Left lung (tissue), 10 donors: ENCODE measurements around the gene CARD8. TPM values are rescaled to one million over a fixed set of nuclear protein-coding genes. Genes with fewer than 3 reads are reported as not detected.

ENCODE experiments used
- ATAC-seq: fragments of 200-7000 bp; cut with Tn5 transposase; one replicate; pipeline ENCODE4 v1.9.1; 2020; ENCODE audit warnings: moderate library complexity
- DNase-seq, 4 donors: peaks; one replicate each; pipeline ENCODE4 v3.0.0-alpha.2; 2013 to 2020
- H3K27ac ChIP-seq, 2 donors: fragments of 200-600 bp; sonication (generic) in 1 of 2; one replicate each; pipeline versions ENCODE4 v1.5.0 to v1.8.0; 2020 to 2021
- H3K27me3 ChIP-seq, 2 donors: fragments of 200-600 bp; sonication (generic) in 1 of 2; one replicate each; pipeline versions ENCODE4 v1.5.0 to v1.8.0; 2020 to 2021
- H3K36me3 ChIP-seq, 2 donors: fragments of 200-600 bp; sonication (generic) in 1 of 2; one replicate each; pipeline versions ENCODE4 v1.5.0 to v1.8.0; 2020 to 2021
- H3K4me1 ChIP-seq, 2 donors: fragments of 200-600 bp; one replicate each; pipeline ENCODE4 v1.8.0; 2021
- H3K4me3 ChIP-seq, 2 donors: fragments of 200-600 bp; sonication (generic) in 1 of 2; one replicate each; pipeline versions ENCODE4 v1.5.0 to v1.8.0; 2020 to 2021; ENCODE audit warnings: mild to moderate bottlenecking in 1 of 2
- H3K9me3 ChIP-seq, 2 donors: fragments of 200-600 bp; sonication (generic) in 1 of 2; one replicate each; pipeline versions ENCODE4 v1.5.0 to v1.8.0; 2020 to 2021
- intact Hi-C, 2 donors: fragments of 100-400 bp; cut with DNase I; formaldehyde crosslinking; loops; one replicate each; pipeline versions ENCODE4 v1.11.2 to v1.14.2; 2022
- polyA plus RNA-seq, 6 donors: library from polyadenylated mRNA; unstranded; fragments of 120-200 nt; gene quantifications; one replicate each; pipeline ENCODE4 v1.2.1, GENCODE V29; 2013; ENCODE audit not compliant: insufficient read length in 6 of 6
- total RNA-seq, 2 donors: library from RNA; stranded (reverse); fragmentation: NEBNext Ultra II Directional; extraction: Animal tissue kit (Norgen Biotek cat#: 25700); gene quantifications; one replicate each; pipeline ENCODE4 v1.2.1, GENCODE V29; 2021
- TF ChIP-seq, protein P1 (sequence below), 2 donors: fragments of 200-600 bp; sonication (generic) in 1 of 2; IDR thresholded peaks; one replicate each; pipeline versions ENCODE4 v1.5.0 to v1.8.0; 2021; ENCODE audit warnings: antibody characterized with exemption in 2 of 2
- donor health status: DM: no; HTN: yes; CAD: no.
- donor health status: DM: no; HTN: no; CAD: no.

CARD8 gene
- total and polyA plus RNA-seq, 8 donors: 51.3 to 92.3 (median 83.0) TPM

DNA sequence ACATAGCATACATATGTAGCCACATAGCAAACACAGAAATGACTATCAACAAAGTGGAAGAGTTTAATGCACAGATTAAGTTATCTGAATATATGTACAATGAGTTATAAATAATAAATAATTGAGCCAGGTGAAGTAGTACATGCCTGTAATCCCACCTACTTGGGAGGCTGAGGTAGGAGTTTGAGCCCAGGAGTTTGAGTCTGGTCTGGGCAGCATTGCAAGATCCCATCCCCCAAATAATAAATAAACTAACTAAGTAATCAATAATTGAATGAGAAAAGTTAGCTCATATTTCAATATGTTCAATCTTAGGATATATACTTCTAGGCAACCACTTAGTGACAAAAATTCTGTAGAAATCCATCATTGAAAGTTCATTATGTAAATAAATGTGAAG lies 1.7 kb downstream of the CARD8 start:
- ATAC-seq (no peak), DNase-seq (no peak)
- Histone ChIP-seq H3K9me3 (no peaks in the 10 kb centered on the region), H3K27ac (peak overlapping the region in 1 of 2 donors; percentile 98), H3K27me3 (no peaks in the 10 kb centered on the region), H3K4me1 (peaks cover 15 to 66% of the 10 kb centered on the region in 2 donors), H3K36me3 (no peaks in the 10 kb centered on the region), H3K4me3 (peak overlapping the region in 1 of 2 donors; percentile 2)
- intact Hi-C loops: no loop called here
- TF ChIP-seq, protein P1, sequence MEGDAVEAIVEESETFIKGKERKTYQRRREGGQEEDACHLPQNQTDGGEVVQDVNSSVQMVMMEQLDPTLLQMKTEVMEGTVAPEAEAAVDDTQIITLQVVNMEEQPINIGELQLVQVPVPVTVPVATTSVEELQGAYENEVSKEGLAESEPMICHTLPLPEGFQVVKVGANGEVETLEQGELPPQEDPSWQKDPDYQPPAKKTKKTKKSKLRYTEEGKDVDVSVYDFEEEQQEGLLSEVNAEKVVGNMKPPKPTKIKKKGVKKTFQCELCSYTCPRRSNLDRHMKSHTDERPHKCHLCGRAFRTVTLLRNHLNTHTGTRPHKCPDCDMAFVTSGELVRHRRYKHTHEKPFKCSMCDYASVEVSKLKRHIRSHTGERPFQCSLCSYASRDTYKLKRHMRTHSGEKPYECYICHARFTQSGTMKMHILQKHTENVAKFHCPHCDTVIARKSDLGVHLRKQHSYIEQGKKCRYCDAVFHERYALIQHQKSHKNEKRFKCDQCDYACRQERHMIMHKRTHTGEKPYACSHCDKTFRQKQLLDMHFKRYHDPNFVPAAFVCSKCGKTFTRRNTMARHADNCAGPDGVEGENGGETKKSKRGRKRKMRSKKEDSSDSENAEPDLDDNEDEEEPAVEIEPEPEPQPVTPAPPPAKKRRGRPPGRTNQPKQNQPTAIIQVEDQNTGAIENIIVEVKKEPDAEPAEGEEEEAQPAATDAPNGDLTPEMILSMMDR (IDR thresholded peaks at IDR 0.05): no peak

DNA sequence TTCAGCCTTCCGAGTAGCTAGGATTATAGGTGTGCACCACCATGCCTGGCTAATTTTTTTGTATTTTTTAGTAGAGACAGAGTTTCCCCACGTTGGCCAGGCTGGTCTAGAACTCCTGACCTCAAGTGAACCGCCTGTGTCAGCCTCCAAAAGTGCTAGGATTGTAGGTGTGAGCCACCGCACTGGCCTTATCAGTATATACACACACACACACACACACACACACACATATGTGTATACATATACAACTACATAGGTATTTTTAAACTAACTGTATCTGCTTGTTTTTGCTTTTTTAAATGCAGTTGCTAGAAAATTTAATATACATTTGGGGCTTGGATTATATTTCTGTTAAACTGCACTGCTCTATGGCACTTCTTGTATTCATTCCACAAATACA lies 3.1 kb downstream of the CARD8 start:
- H3K4me3 ChIP-seq: no peak overlapping the region
- intact Hi-C loops: no loop called here
- H3K27ac ChIP-seq: no peak overlapping the region
- H3K9me3 ChIP-seq: no peaks in the 10 kb centered on the region
- no peaks in the 10 kb centered on the region for H3K27me3 ChIP-seq
- no peak for ATAC-seq
- no peak for DNase-seq
- peaks cover 0 to 10% of the 10 kb centered on the region in 2 donors for H3K36me3 ChIP-seq
- peaks cover 20 to 71% of the 10 kb centered on the region in 2 donors for H3K4me1 ChIP-seq
- TF ChIP-seq, protein P1 (IDR thresholded peaks at IDR 0.05): no peak

DNA sequence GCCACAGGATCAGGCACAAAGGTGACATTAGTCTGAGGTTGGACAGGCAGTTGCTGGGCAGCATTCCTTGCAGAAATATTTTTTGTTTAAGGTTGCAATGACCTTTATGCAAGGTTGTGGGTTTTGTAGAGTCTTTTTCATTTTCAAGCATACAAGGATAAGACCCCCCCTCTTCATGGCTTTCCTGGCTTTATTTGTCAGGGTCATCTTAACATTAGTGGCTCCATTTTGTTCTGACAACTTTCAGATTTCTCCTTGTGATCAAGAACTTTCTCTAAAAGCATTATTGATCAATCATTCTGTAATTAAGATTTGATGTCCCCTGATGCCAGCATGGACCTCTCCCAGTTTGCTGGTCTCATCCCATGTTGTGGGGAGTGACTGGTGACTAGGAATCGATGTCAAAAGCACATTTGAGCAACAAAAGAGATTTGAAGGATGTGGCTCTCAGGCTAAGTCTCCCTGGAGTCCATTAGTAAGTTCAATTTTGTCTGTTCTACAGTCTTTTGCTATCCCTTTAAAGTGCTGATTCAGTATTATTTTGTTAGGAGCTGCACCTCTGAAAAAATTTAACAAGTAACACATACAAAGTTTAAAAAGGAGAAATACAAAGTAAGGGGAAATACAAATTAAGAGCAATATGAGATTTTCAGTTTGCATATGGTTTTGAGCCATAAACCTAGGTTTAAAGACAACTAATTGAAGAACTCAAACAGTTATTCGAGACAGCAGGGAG lies 5.3 kb downstream of the CARD8 start:
- no peaks in the 10 kb centered on the region for H3K9me3 ChIP-seq
- peaks cover 20 to 75% of the 10 kb centered on the region in 2 donors for H3K4me1 ChIP-seq
- H3K27me3 ChIP-seq: no peaks in the 10 kb centered on the region
- TF ChIP-seq, protein P1 (IDR thresholded peaks at IDR 0.05): no peak
- no peak for DNase-seq
- H3K4me3 ChIP-seq: no peak overlapping the region
- peaks cover 0 to 19% of the 10 kb centered on the region in 2 donors for H3K36me3 ChIP-seq
- peak overlapping the region; percentile 86 to 97 for H3K27ac ChIP-seq
- intact Hi-C loops: no loop called here
- ATAC-seq: no peak

DNA sequence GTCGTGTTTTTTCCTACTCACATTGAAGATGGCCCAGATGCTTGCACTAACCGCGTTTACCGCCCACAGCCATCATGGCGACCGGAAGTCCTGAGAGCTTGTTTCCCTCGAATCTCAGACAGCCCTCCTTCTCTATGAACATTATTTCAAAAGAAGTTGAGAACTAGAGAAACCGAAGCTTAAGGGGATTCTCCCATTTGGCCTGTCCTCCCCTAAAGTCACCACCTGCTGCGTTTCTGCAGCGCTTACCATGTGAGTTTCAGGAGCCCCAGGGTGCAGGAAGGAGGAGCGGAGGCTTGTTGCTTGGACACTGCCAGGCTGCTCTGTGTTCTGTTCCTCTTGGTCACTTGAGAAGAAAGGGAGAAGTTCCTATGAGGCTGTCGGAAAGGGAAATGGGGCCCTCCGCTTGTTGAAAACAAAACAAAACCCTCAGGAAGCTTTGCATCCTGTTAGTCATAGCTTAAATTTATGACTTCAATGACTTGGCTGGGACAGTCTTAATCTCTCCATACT lies 6.2 kb downstream of the CARD8 start:
- Histone ChIP-seq H3K4me3 (peak overlapping the region; percentile 16 to 50), H3K27me3 (no peaks in the 10 kb centered on the region), H3K9me3 (no peaks in the 10 kb centered on the region), H3K4me1 (peaks cover 16 to 77% of the 10 kb centered on the region in 2 donors), H3K36me3 (peaks cover 0 to 19% of the 10 kb centered on the region in 2 donors), H3K27ac (peak overlapping the region; percentile 86 to 97)
- intact Hi-C loops: no loop called here
- TF ChIP-seq, protein P1 (IDR thresholded peaks at IDR 0.05): no peak
- DNase-seq: peak in 2 of 4 donors; percentile 35 to 72
- ATAC-seq: peak; percentile 92

GRCh38 chr19:48248081-48248833 lies 7.5 kb downstream of the CARD8 start:
- H3K4me1 ChIP-seq: peaks cover 4 to 70% of the 10 kb centered on the region in 2 donors
- no peaks in the 10 kb centered on the region for H3K27me3 ChIP-seq
- peaks cover 0 to 24% of the 10 kb centered on the region in 2 donors for H3K36me3 ChIP-seq
- H3K4me3 ChIP-seq: peak overlapping the region; percentile 16 to 50
- TF ChIP-seq, protein P1 (IDR thresholded peaks at IDR 0.05): no peak
- H3K9me3 ChIP-seq: no peaks in the 10 kb centered on the region
- H3K27ac ChIP-seq: peak overlapping the region; percentile 86 to 97
- DNase-seq: no peak
- intact Hi-C loops: no loop called here
- no peak for ATAC-seq
